ENCODE results near the gene TENM3.

The TENM3 gene

DNA sequence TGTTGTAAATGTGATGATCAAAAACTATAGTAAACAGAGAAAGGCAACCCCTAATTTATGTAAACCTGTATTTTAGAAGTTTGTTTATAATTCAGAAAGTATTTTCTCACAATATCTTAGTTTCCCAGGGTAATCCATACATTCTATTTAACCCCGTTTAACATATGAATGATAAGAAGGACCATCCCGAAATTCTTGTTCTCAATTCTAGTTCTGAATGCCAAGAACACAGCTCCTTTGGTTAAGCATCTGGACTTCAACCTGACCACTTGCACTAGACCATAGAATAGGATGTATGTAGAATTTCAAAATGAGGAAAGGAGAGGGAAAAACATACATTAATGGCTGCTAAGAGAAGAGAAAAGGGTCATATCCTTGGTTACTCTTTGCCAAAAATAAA is 227.0 kb downstream of the TENM3 start:
- DNase-seq, result no peak

DNA sequence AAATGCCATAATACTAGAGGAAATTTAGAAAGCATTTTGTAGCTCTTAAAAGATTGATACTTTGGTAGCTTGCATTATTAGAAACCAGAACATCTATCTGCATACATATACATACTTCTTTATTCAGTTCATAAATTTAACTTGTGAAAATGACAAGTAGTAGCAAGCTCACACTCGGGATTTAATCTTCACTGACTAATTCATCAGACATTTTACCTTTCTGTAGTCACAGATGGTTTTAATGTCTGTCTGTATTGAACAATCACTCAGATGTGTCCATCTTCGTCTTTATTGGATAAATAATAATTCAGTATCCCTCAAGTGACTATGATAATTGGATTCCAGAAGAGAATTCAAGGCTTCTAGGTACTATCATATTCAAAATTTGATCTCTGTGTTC is 232.3 kb downstream of the TENM3 start:
- DNase-seq, result no peak

DNA sequence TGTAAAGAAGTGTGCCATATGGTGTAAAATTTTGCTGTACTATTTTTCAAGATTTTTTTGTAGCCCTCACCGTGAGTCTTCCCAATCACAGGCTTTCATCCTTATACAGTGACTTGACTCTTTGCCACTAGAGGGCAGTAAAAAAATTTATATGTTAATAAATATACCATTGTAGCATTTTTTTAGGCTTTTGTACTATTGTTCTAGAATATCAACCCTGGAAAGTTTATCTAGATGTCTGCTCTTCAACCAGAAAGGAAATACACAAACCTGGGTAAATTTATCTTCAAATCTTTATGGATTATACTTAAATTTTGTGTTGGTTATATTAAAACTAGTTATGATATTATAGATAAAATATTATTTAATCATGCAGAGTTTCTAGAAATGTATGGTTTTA is 235.3 kb downstream of the TENM3 start:
- peak; percentile 60 for DNase-seq

DNA sequence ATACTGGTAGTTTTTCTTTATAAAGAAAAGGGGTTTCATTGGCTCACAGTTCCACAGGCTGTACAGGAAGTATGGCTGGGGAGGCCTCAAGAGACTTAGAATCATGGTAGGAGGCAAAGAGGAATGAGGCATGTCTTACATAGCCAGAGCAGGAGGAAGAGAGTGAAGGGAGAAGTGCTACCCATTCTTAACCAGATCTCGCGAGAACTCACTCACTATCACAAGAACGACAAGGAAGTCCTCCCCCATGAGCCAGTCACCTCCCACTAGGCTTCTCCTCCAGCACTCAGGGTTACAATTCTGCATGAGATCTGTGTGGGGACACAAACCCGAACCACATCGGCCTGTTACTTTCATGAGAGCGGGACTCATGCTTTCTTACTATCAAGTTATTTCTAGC is 240.5 kb downstream of the TENM3 start:
- no peak for DNase-seq

DNA sequence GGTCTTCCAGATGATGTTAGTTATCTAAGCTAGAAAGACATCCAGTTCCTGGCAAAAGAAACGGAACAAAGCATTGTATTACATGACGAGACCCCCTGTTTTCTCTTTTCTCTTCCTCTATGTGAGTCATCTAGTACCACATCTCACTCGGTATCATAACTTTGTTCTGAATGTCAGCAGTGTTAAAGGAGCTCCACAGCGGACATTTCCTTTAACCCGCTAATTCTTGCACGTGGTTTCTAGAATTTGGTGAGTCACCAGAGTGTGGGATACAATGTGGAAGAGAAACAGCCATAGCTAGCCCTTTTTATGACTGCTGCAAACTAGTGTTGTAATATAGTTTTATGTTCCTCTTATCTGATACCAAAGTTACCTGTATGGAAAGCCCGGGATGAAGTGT is 243.7 kb downstream of the TENM3 start:
- DNase-seq, result peak; percentile 33

DNA sequence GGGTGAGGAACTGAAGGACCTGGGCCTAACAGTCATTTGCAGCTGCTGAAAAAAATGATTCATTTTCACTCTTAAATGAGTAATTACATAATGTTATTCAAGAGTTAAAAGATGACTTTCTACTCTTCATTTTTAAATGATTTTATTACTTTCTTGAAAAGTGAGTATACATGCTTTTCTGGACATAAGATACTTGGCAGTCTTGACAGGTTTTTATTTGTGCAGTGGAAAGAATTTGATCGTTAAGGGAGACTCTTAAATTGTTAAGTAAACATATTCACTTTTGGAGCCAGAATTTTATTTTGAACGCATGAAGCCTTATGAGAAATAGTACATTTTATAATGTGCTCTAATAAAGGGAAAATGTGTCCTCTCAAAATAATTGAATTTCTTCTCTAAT is 245.7 kb downstream of the TENM3 start:
- no peak for DNase-seq

DNA sequence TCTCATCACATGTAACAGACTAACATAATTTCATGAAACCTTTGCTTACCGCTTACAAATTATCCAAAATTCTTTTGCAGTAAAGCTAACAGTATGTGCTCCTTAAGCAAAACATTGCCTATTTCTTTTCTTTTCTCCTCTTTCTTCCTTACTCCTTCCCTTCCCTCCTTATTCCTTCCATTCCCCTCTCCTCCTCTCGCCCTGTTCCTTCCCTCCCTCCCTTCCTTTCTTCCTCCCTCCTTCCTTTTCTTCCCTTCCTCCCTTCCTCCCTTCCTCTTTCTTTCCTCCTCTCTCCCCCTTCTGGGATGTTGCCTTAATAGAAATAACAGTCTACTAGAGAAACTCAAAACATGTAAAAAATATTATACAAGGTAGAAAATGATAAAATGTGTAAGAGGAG is 246.4 kb downstream of the TENM3 start:
- no peak for DNase-seq

DNA sequence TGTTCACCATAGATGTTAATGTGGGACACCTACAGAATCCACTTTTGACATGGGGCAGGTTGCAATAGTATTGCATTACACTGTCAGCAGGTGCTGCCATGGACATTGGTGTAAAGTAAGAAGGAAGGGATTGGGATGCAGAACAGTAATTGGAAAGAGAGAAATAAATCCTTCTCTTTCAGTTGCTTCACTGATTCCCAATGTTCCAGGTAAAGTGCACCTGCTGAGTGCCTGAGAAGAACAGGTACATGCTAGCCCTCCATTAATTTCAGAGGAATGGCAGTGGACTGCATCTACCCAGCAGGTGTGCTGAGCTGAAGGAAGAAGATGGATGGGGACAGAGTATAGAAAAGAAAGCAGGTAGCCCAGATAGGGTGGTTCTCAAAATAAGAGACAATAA is 248.5 kb downstream of the TENM3 start:
- no peak for DNase-seq

DNA sequence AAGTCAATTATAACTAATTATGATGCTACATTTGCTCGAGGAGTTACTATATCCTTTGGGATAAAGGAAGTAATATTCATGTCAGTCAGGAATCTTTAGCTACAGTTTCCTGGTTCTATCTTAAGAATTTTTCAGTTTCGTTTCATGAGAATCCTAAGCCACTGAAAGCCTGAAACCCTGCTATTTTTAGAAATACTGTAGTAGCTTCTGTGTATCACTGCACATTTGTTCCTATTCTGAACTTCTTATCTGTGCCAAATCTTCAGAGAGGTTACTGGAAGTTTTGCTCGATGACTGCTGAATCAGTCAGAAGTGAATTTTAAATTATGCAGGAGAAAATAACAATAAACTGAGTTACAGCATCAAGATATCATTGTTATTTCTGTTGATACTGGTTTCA is 249.2 kb downstream of the TENM3 start:
- peak; percentile 65 for DNase-seq

DNA sequence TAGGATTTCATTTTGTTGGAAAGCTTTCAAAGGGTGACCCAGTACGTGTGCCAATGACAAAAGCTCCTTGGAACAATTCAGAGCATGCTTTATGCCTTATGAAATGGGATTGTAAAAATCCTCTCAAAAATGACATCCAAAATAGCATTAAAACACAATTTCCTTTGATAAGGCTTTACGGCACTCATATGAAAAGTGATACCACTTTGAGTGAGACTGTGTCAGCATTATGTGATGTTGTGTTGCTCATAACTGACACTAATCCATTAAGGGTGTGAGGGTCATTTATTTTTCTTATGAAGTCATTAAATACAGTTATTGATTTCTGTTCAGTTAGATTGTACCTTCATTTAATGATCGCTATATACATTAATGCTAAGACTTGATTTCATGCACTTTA is 250.2 kb downstream of the TENM3 start:
- DNase-seq, result no peak

DNA sequence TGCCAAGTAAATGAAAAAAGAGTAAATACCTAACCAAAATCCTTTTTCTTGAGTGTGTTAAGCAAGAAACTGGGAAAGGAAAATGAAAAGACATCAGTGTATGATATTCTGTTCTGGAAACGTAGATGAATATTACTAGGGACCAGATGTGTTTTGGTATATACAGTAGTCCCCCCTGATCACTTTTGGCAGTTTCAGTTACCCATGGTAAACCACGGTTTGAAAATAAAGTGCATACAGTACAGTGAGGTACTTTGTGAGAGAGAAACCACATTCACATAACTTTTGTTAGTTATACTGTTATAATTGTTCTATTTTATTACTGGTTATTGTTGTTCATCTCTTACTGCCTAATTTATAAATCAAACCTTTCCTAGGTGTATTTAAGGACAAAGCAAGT is 250.9 kb downstream of the TENM3 start:
- no peak for DNase-seq

DNA sequence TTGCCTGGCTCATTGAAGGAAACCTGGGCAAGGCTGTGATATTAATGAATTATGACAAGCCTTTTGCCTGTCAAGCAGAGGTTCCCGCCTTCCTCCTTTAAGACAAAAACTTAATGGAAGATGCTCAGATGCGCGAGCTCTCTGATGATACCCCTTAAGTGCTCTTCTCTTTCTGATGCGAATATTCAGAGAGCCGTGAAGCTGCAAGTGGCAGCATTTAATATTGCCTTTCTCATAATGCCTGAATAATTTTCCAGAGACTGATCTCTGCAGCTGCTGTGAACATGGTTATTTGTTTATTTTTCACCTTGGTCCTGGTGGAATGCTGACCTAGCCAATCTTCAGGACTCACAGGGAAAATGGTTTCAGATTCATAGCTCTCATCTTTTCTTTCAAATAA is 251.8 kb downstream of the TENM3 start:
- no peak for DNase-seq

DNA sequence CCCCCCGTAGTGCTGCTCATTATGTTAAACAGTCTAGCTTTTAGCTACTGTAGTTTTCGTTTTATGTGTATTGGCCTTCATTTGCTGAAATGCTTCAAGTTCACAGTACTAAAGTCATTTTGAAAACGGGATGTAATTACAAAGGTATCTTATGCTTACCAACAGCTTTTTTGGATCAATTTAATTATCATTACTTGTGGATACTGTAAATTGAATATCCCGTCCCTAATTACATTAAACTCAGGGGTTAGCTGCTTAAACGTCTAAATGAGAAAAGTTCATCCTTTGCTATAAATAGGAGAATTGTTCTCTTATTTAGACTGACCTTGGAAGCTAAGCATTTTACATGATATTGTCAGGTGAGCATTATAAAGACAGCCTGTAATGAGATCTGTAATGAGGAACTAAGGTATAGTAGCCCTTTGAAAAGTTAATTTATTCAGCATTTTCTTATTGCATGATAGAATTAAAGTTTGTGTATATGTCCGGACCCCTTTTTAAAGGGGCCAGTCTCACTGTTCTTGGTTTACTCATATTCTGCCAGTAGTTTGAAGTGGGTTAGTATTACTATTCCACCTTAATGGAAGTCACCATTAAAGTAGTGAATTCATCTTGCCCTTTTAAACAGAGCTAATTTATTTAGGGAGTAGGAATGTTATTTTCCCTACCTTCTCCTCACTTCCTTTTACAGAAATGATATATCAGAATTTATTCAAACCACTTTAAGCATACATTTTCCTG is 252.6 kb downstream of the TENM3 start:
- no peak for DNase-seq

DNA sequence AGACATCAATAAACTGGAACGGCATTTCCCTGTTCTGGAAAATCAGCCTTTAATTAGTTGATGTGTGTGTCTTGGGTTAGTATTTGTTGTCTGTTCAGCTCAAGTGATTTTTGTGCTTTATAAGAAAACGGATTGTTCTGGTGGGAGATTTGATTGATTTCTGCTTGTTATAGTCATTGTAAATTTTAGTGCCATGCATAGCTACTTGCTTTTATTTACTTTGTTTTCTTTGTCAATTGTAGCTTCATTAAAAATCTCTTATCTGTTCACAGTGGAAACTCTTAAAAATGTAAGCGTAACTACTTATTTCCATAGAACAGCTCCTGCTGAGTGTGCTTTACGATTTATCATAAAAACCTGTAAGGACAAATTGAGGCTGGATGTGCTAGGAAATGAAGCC is 253.2 kb downstream of the TENM3 start:
- DNase-seq, result no peak

DNA sequence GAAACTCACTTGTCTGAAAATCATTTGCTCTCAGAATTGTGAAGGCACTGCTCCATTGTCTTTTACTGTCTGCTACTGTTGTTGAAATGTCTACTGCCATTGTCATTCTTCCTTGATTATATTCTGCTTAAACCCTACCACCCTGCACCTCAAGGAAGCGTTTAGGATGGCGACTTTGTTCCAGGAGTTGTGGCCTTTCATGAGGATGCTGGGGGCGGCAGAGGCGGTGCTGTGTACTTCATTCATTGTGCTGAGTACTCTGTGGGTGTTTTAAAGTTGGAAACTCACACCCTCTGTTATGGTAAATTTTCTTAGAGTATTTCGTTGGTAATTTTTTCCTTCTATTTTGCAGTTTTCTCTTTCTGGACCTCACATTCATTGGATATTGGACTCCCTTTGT is 258.9 kb downstream of the TENM3 start:
- no peak for DNase-seq

DNA sequence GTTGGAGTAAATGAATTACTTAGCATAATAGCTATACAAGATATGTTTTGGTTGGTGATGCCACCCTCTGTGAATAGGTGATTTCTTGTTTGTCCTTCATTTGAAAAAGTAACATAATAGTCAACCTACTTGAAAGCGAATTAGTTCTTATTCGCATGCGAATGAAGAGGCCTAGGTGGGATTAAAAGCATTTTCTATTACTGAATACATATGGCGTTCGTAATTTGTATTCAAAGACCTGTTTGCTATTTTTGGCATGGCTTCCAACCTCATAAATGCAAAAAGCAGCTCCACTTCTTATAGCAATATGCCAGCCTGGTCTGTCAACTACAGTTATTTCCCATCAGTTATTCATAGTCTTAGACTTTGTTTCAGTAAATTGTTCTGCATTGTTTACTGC is 261.3 kb downstream of the TENM3 start:
- no peak for DNase-seq

DNA sequence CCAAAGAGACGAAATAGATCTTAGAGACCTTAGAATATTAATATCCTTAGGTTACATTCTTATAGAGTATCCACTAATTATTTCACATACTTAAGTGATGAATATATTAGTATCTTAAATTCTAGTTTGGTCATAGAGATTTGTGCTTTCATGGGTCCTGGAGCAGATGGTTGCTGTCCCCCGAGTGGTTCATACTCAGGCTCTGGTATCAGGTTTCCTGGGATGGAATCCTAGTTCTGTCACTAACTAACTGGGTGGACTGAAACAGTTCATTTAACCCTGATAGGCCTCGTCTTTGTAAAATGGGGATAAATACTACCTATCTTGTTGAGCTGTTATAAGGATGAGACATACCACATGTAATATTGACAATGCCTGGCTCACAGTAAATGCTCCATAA is 264.6 kb downstream of the TENM3 start:
- no peak for DNase-seq

DNA sequence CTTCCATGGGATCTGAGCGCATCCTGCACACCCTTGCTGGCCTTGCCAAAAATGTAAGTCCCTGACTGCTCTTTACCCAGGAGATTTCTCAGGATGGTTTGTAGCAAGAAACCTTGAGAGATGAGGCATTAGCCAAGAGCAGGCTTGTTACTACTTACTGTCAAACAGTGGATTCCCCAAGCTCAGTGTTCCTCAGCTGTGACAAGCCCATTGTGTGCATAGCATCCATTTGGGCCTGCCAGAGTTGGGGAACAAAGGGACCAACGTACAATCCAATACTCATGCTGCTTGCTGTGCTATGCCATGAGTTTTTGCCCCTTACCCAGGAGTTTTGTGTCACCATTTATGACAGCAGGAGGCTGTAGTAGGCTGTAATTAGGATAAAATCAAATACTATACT is 267.6 kb downstream of the TENM3 start:
- no peak for DNase-seq

DNA sequence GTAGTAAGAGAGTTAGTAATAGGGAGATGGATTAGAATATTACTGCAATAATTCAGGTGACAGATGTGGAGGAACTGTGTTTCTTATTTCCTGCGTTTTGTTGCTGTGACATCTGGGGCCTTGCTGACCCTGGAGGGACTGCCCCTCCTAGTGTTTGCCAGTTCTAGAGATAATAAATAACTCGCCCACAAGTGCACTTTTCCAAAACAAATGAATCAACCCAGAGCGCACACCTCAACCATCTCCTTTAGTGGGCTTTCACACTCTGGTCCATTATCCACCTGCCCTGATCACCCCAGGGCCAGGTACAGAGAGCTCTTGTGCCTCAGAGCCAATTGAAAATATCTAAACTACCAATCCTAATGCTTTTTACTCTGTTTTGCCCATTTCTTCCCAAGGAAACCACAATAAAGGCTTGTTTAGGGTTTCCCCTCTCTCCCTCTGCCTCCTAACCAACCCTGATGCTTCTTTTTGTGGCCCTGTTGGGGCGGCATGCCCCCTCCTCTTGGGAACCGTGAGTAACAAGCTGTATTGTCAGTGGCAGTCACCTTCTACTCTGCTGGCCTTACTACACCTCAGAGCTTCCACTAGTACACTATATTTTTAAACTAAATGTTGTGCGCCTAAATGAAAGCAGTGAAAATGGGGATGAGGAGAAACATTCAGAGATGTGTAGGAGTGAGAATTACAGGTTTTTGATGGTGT is 270.5 kb downstream of the TENM3 start:
- DNase-seq, result no peak

DNA sequence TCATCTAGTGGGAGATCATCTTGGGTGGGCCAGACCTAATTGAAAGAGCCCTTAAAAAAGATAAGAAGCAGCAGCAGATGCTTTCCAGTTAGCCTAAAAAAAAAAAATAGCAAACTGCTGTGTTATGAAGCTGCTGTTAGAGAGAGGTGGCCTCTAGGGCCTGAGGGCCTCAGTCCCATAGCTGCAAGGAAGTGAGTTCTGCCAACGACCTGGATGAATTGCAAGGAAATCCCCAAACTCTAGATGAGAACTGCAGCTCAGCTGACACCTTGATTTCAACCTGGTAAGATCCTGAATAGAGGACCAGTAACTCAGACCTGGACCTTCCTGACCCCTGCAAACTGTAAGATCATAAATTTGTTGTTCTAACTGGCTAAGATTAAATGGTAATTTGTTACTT is 275.2 kb downstream of the TENM3 start:
- DNase-seq, result no peak

DNA sequence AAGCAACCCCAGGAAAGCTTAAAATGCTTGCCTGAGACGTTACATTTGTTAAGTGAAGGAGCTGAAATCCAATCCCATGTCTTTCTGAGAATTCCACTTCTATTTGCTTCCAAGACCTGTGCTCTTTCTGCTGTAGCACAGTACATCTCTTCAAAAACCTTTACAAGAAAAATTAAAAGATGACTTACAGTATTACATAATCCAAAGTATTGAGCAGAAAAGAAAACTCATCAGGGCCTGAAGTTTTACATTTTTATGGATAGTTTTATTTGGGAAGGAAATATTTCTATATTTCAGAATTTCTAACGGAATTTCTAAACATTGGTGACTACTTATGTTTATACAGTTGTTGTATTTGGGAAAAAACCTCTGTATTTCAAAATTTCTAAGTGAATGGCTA is 276.3 kb downstream of the TENM3 start:
- no peak for DNase-seq

DNA sequence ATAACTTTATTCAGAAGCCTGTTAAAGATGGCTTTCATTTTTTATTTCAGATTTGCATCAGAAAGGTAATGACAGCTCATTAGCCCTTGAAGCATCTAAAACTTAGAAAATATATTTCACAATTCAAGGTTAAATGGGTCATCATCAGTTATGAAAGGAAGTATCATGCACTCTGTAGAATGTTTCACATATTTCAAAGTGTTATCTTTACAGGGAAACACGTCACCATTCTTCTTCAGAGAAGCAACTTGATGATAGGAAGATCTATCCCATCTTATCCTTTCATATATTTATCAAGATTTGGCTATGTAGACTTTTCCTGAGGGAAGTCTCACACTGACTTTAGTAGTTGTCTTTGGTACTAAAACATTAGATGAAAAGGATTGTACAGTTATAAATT is 277.8 kb downstream of the TENM3 start:
- DNase-seq, result no peak

DNA sequence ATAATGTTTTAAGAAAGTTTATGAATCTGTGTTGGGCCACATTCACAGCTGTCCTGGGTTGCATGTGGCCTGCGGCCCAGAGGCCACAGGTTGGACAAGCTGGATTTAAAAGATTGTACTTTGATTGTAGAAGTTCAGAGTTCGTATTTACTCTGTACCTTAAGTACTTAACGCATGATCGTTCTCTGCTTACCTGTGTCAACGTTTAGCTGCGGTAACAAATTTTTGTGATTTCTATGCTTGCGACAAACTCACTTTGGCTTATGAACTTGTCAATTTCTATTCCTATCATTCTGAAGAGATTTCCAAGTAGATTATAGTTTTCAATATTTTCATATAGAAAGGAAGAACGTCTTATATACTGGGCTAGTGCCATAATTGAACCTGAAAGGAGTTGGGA is 285.6 kb downstream of the TENM3 start:
- no peak for DNase-seq

DNA sequence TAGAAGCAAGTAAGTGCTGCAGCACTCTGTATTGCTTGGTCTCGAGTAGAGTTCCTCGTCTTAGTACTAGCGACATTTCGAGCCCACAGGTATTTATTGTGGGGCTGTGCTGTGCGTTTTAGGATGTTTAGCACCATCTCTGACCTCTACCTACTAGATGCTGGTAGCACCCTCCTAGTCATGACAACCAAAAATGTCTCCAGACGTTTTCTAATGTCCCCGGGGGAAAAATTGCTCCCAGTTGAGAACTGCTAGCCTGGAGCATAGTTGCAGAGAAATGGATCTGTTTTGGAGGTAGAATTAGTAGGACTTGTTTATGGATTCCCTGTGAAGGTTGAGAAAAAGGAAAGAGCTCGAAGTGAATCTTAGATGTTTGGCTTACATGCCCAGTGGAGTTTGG is 287.2 kb downstream of the TENM3 start:
- DNase-seq, result no peak
